ENCODE data around the gene GNG5.
A peak's percentile ranks its signal among the peaks of the same experiment; 100 is the strongest.

Gene GNG5

DNA sequence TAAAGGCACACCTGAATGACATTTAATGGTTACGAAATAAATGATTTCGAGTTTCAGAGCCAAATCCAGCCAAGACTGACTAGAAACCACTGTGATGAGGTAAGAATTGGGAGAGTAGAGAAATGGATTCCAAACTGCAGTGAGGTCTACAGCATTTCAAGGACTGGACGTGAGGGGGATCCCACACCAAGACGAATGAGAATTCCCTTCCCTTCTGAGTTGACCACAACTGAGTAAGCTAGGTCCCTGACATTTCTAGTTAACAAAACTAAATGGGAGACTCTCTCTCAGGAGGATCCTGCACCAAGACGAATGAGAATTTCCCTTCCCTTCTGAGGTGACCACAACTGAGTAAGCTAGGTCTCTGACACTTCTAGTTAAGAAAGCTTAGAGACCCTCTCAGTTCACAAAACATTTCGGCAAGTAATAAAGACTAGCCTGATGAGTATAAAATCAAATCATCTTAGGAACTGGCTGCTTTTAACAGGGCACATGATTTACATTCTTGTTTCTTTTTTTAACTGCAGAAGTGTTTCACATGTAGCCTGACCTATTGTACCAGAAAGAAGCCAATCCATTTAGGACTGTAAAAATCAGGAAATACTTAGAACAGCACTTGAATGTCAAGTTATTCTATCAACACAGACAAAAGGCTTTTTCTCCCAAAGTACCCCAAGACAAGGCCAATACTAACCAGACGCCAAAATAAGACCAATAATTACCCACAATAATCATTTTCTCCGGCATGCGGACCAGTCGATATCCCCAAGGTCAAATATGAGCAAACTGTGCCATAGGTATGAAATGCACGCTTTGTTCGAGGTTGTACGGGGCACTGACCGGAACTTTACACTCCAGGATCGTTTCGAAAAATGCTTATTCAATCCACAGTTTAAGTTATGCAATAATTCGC is 1.5 kb downstream of the GNG5 start:
- Mint-ChIP-seq H3K36me3 (peaks cover 11% of the 10 kb centered on the region), H3K27me3 (no peaks in the 10 kb centered on the region), H3K9me3 (ENCODE audit: low read depth) (peaks cover 12% of the 10 kb centered on the region), H3K4me3 (peak overlapping the region; percentile 99), H3K4me1 (ENCODE audit: low read depth) (peaks cover 61% of the 10 kb centered on the region), H3K27ac (peak overlapping the region; percentile 97)

DNA sequence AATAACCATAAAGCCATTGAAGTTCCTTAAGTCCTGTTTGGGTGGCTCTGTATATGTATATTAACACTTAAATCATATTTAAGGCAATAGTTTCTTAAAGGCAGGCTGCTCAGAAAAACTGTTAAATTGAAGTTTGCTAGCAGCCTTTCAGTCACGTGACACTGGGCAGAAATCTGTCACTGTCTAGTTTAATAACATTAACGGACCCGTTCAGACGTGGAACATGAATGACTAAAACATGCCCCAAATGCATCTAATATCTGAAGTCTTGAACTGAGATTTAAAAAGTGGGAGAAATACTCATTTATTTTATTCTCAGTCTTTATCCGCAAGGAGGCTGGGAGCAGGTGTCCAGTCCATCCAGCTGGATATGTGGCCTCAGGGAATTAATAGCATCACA is 3.5 kb downstream of the GNG5 start:
- no peaks in the 10 kb centered on the region for H3K9me3 Mint-ChIP-seq (ENCODE audit: low read depth)

DNA sequence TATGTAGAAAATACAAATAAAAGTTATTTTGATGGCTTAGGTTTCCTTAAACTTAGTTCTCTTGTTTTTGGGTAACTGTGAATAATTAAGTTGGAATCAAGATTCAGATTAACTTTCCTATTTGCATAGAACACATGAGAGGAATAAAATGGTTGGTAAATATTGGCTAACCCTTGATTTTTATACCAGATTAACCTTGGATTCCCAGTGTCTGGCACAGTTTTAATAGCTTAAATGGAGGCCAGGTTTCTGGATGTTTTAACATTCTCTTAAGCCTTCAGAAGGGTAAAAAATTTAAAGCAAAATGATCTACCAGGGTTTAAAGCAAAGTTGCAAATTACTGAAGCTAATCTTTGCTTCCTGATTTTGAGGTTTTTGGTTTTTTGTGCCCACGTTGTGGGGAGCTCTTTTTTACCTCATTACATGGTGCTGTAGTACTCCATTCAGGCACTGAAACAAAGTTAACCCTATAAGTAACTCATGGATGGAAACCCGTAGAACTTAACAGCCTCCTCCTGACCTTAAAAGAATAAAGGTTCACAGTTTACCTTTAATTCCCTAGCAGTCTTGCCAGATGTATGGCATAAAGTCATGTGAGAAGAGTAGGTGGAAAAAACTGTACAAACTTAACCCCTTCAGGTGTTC is 8.6 kb downstream of the GNG5 start:
- peaks cover 10% of the 10 kb centered on the region for H3K36me3 Mint-ChIP-seq
- H3K27ac Mint-ChIP-seq: peak overlapping the region; percentile 55
- H3K27me3 Mint-ChIP-seq: no peaks in the 10 kb centered on the region
- peaks cover 50% of the 10 kb centered on the region for H3K4me1 Mint-ChIP-seq (ENCODE audit: low read depth)
- no peaks in the 10 kb centered on the region for H3K9me3 Mint-ChIP-seq (ENCODE audit: low read depth)
- no peak overlapping the region for H3K4me3 Mint-ChIP-seq

More for the DNA sequence above, 3.5 kb downstream of the GNG5 start:
- H3K4me1 Mint-ChIP-seq (ENCODE audit: low read depth): peaks cover 65% of the 10 kb centered on the region
- H3K36me3 Mint-ChIP-seq: peaks cover 5% of the 10 kb centered on the region
- H3K27ac Mint-ChIP-seq: no peak overlapping the region
- peak overlapping the region; percentile 99 for H3K4me3 Mint-ChIP-seq
- H3K27me3 Mint-ChIP-seq: no peaks in the 10 kb centered on the region

DNA sequence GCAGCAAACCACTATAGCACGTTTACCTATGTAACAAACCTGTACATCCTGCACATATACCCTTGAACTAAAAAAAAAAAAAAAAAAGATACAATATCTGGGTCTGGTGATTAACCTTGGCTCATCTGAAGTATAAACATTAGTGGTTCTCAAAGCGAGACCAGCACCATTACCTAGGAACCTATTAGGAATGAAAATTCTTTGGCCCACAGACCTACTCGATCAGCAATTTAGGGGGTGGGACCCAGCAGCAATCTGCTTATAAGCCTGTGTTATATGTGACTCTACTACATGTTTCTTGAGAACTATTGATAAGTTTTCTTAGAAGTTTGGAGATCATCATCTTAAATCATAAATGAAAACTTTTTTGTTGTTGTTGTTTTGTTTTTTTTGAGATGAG is 9.9 kb downstream of the GNG5 start:
- Mint-ChIP-seq H3K4me1 (ENCODE audit: low read depth) (peaks cover 40% of the 10 kb centered on the region), H3K27ac (no peak overlapping the region), H3K9me3 (ENCODE audit: low read depth) (no peaks in the 10 kb centered on the region), H3K4me3 (no peak overlapping the region), H3K27me3 (no peaks in the 10 kb centered on the region), H3K36me3 (peaks cover 9% of the 10 kb centered on the region)

DNA sequence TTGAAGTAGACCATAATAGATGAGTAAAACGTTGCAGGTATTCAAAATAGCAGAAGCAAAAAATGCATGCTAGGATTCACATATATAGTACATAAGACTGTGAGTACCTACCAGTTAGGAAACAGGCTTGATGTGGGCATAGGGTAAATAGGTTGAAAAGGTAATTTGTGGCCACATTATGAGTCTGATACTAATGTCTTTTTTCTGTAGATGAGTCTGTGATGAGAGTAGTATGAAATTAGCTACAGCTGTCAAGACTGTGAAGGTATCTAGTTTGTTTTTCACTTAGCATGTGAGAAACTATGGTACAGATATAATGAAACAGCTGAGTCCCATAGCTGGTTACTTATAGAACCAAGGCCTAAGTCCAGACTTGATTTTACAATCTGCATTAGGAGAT is 12.6 kb downstream of the GNG5 start:
- Mint-ChIP-seq H3K27ac (peak overlapping the region; percentile 18), H3K4me3 (no peak overlapping the region), H3K36me3 (peaks cover 12% of the 10 kb centered on the region), H3K4me1 (ENCODE audit: low read depth) (peaks cover 25% of the 10 kb centered on the region), H3K27me3 (no peaks in the 10 kb centered on the region), H3K9me3 (ENCODE audit: low read depth) (no peaks in the 10 kb centered on the region)

DNA sequence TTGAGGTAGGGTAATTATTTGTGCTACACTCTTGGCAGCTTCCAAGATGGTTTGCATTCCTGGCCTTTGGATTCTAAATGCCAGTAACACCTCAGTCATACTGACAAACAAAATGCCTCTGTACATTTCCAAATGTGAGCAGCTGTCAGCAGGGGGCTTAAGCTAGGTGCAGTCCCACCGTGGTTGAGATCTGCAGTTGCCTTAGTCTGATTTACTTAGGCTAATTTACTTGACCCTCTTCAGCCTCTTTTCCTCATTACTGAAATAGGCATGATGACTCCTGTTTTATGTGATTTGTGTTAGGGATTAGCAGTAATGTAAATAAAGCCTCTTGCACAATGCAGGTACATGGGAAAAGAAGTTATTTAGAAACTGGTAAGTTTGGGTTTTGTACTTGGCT is 13.7 kb downstream of the GNG5 start:
- Mint-ChIP-seq H3K36me3 (peaks cover 9% of the 10 kb centered on the region), H3K4me1 (ENCODE audit: low read depth) (peaks cover 25% of the 10 kb centered on the region), H3K27ac (no peak overlapping the region), H3K27me3 (no peaks in the 10 kb centered on the region), H3K9me3 (ENCODE audit: low read depth) (no peaks in the 10 kb centered on the region), H3K4me3 (no peak overlapping the region)

DNA sequence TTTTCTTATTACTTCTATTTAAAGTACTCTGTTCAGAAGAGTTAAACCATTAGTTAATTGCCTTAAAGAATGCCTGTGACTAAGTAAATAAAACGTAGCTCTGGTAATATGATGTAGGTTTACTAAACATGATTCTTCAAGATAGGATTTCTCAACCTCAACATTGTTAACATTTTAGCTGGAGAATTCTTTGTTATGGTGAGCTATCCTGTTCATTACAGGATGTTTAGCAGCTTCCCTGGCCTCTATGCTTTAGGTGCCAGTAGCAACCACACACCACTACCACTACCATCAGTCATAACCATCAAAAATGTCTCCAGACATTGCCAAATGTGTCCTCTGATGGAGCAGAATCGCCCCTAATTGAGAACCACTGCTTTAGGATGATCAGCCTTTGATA is 16.6 kb downstream of the GNG5 start:
- Mint-ChIP-seq H3K27ac (no peak overlapping the region), H3K4me3 (no peak overlapping the region), H3K36me3 (peaks cover 15% of the 10 kb centered on the region), H3K9me3 (ENCODE audit: low read depth) (no peaks in the 10 kb centered on the region), H3K4me1 (ENCODE audit: low read depth) (peaks cover 34% of the 10 kb centered on the region), H3K27me3 (no peaks in the 10 kb centered on the region)

DNA sequence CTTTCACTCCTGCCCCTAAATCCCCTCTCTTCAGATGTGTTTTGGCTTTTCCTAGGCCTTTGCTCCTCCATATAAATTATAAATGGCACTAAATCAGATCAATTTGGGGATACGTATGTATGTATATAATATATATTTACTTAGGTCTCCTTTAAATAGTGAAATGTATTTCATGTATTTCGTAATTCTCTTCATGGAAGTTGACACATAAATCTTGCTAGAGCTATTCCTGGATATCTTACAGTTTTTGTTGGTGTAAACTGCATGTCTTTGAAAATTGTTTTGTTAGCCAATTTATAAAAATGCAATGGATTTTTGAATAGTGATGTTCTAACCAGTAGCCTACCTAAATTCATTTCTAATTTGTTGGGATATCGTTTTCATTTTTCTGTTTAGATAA is 18.3 kb downstream of the GNG5 start:
- H3K4me3 Mint-ChIP-seq: no peak overlapping the region
- H3K9me3 Mint-ChIP-seq (ENCODE audit: low read depth): no peaks in the 10 kb centered on the region
- H3K27me3 Mint-ChIP-seq: no peaks in the 10 kb centered on the region
- H3K4me1 Mint-ChIP-seq (ENCODE audit: low read depth): peaks cover 39% of the 10 kb centered on the region
- peaks cover 18% of the 10 kb centered on the region for H3K36me3 Mint-ChIP-seq
- no peak overlapping the region for H3K27ac Mint-ChIP-seq

DNA sequence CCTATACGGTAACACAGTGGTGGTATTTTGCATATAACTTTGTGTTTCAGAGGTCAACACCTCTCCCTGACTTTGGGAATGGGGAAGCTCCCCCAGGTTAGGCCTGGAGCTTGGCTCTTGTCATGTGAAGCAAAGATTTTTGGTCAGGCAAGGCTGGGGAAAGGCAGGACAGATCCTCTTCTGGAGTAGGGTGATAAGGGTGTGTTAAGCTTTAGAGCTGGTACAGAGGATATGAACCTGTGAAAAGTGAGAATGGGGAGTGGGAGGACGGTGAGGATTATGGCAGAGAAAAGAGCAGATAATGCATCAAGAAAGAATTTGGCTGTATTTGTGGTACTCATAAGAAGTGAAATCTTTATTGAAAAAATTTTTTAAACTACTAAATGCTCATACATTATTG is 25.1 kb downstream of the GNG5 start:
- H3K4me1 Mint-ChIP-seq (ENCODE audit: low read depth): peaks cover 50% of the 10 kb centered on the region
- H3K4me3 Mint-ChIP-seq: peak overlapping the region; percentile 48
- H3K27me3 Mint-ChIP-seq: peaks cover 11% of the 10 kb centered on the region
- no peak overlapping the region for H3K27ac Mint-ChIP-seq
- peaks cover 27% of the 10 kb centered on the region for H3K36me3 Mint-ChIP-seq
- H3K9me3 Mint-ChIP-seq (ENCODE audit: low read depth): peaks cover 10% of the 10 kb centered on the region

DNA sequence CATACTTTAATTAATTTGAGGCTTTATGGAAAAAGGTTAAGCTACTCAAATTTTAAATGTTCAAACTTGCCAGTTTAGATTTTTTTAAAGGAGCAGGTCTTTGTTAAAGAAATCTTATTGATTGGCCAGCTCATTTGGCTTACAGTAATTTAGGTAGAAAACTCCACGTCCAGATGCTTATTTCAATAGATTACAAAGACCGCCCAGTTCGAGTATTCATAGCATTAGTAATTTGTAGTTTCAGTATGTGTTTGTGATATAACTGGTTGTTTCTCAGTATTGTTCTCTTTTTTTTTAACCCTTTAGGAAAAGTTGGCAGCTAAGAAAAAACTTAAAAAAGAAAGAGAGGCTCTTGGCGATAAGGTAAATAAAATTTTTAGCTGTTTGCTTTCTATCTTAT is 25.7 kb downstream of the GNG5 start:
- peaks cover 25% of the 10 kb centered on the region for H3K36me3 Mint-ChIP-seq
- H3K4me1 Mint-ChIP-seq (ENCODE audit: low read depth): peaks cover 44% of the 10 kb centered on the region
- H3K27ac Mint-ChIP-seq: no peak overlapping the region
- H3K4me3 Mint-ChIP-seq: peak overlapping the region; percentile 99
- H3K27me3 Mint-ChIP-seq: peaks cover 16% of the 10 kb centered on the region
- peaks cover 10% of the 10 kb centered on the region for H3K9me3 Mint-ChIP-seq (ENCODE audit: low read depth)

DNA sequence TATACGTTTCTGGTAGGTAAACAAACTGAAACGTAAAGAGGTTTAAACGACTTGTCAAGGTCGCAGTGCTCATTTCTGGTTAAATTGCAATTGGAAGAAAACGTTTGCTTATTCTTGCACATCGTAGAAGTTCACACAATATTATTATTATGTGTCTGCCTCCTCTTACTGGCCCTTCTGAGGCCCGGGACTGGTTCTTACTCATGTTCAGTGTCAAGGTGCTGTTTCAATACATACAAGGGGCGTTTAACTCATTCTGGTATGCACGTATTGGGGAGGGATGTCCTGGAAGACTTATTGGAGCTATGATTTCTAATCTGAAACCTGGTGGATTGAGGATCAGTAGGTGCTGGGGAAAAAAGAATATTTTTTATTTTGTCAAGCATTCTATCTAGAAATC is 26.4 kb downstream of the GNG5 start:
- peak overlapping the region; percentile 99 for H3K27ac Mint-ChIP-seq
- H3K4me3 Mint-ChIP-seq: peak overlapping the region; percentile 99
- peaks cover 10% of the 10 kb centered on the region for H3K9me3 Mint-ChIP-seq (ENCODE audit: low read depth)
- H3K36me3 Mint-ChIP-seq: peaks cover 26% of the 10 kb centered on the region
- H3K4me1 Mint-ChIP-seq (ENCODE audit: low read depth): peaks cover 40% of the 10 kb centered on the region
- peaks cover 18% of the 10 kb centered on the region for H3K27me3 Mint-ChIP-seq

DNA sequence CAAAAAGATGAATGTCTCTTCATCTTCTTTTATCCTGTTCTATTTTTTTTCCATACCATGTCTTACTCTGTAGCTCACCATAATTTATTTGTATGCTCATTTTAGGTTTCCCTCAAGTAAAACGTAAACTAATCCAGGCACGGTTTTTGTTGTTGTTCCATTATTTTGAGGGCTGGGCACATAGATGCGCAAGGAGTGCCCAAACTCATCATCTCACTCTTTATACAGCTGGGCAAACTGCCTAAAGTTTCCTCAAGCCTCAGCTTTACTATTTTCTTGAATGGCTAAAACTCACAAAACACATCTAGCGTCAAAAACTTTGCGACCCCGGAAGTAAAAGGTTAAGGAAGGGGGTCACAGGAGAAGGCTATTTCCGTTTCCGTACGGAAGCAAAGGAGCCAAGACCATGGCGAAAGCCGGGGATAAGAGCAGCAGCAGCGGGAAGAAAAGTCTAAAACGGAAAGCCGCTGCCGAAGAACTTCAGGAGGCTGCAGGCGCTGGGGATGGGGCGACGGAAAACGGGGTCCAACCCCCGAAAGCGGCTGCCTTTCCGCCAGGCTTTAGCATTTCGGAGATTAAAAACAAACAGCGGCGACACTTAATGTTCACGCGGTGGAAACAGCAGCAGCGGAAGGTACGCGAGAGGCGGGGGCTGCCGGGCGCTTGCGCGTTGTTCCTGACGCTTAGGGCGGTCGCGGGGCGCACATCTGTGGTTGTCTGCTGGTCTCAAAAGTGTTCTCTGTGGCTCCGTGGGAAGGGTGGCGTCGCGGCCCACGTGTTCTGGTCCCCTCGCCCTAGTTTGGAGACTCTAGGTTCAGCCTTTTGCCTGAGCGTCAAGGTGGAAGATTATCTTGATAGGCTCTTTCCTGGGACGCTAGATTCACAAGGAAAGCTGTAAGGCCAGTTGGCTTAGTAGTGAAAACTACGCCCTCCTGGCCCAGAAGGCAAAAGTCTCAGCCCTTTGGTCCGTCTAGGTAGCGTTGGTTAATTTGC is 27.2 kb downstream of the GNG5 start, which contains the start of gene RPF1:
Gene RPF1, plus strand, starts transcription at position 391 of the 993 bp plus-strand sequence. Its CDS starts 16 bp downstream, at position 407.
- peak within 1 kb of the TSS; percentile 99 for H3K27ac Mint-ChIP-seq
- peak within 1 kb of the TSS; percentile 99 for H3K4me3 Mint-ChIP-seq
- peaks cover 28% of the 10 kb centered on the region for H3K36me3 Mint-ChIP-seq
- H3K9me3 Mint-ChIP-seq (ENCODE audit: low read depth): peaks cover 10% of the 10 kb centered on the region
- peaks cover 22% of the 10 kb centered on the region for H3K27me3 Mint-ChIP-seq
- peaks cover 37% of the 10 kb centered on the region for H3K4me1 Mint-ChIP-seq (ENCODE audit: low read depth)

DNA sequence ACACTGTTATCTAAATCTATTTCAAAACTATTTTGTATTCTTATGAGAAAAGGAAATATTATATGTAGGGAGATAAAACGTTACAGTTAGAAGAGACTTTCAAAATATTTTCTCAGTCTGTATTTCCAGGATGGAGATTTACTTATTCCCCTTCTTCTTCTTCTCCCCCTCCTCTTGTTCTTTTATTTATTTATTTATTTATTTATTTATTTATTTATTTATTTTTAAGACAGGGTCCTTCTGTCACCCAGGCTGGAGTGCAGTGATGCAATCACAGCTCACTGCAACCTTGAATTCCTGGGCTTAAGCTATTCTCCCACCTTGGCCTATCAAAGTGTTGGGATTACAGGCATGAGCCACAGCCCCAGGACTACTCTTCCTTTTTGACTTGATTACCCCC is 30.2 kb downstream of the GNG5 start:
- no peak overlapping the region for H3K4me3 Mint-ChIP-seq
- peaks cover 35% of the 10 kb centered on the region for H3K27me3 Mint-ChIP-seq
- peaks cover 10% of the 10 kb centered on the region for H3K9me3 Mint-ChIP-seq (ENCODE audit: low read depth)
- H3K36me3 Mint-ChIP-seq: peaks cover 24% of the 10 kb centered on the region
- H3K4me1 Mint-ChIP-seq (ENCODE audit: low read depth): peaks cover 16% of the 10 kb centered on the region
- H3K27ac Mint-ChIP-seq: no peak overlapping the region

DNA sequence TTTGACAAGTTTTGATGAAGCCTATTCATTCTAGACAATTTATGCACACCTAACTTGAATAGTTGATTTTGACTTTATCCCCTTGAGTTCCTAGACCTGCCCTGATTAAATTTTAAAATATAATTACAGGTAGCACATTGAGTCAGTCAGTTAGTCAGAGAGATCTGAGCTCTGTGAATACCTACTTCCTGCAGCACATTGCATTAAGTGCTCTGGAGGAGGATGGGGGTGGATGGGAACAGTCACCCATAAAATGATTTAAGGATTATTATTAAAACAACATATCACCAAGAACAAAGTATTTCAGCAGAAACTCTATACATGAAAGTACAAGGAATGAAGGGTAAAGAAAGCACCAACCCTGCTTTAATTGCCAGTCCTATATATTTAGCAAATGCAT is 39.1 kb downstream of the GNG5 start:
- Mint-ChIP-seq H3K36me3 (peaks cover 3% of the 10 kb centered on the region), H3K9me3 (ENCODE audit: low read depth) (no peaks in the 10 kb centered on the region), H3K4me3 (no peak overlapping the region), H3K4me1 (ENCODE audit: low read depth) (no peaks in the 10 kb centered on the region), H3K27ac (no peak overlapping the region), H3K27me3 (peaks cover 32% of the 10 kb centered on the region)
